ENCODE measurements around the gene ZNF516.

The ZNF516 gene

GRCh38 chr18:76435316-76435989 is 59.6 kb downstream of the ZNF516 start:
- DNase-seq = no peak

GRCh38 chr18:76434452-76434851 is 60.6 kb downstream of the ZNF516 start:
- DNase-seq = no peak

- DNase-seq = no peak
Observed at GRCh38 chr18:76433788-76434187, 61.3 kb downstream of the ZNF516 start.

GRCh38 chr18:76432970-76433767 is 61.9 kb downstream of the ZNF516 start:
- DNase-seq = no peak

- DNase-seq = no peak
Observed at GRCh38 chr18:76432274-76432755, 62.7 kb downstream of the ZNF516 start.

GRCh38 chr18:76431437-76432273 is 63.4 kb downstream of the ZNF516 start:
- no peak for DNase-seq

- no peak for DNase-seq
Observed at GRCh38 chr18:76430636-76431035, 64.4 kb downstream of the ZNF516 start.

GRCh38 chr18:76429262-76430126 is 65.5 kb downstream of the ZNF516 start:
- no peak for DNase-seq

- no peak for DNase-seq
Observed at GRCh38 chr18:76428396-76429261, 66.4 kb downstream of the ZNF516 start.

- DNase-seq = peak; percentile 22
Observed at GRCh38 chr18:76426737-76427305, 68.2 kb downstream of the ZNF516 start.

- DNase-seq = no peak
Observed at GRCh38 chr18:76425146-76426131, 69.6 kb downstream of the ZNF516 start.

- no peak for DNase-seq
Observed at GRCh38 chr18:76422838-76423237, 72.2 kb downstream of the ZNF516 start.

GRCh38 chr18:76422121-76422520 is 72.9 kb downstream of the ZNF516 start:
- no peak for DNase-seq

- no peak for DNase-seq
Observed at GRCh38 chr18:76421685-76422078, 73.4 kb downstream of the ZNF516 start.

- no peak for DNase-seq
Observed at GRCh38 chr18:76420898-76421684, 74.0 kb downstream of the ZNF516 start.

GRCh38 chr18:76419811-76420210 is 75.2 kb downstream of the ZNF516 start:
- DNase-seq = no peak

- no peak for DNase-seq
Observed at GRCh38 chr18:76416911-76417310, 78.1 kb downstream of the ZNF516 start.

- DNase-seq = no peak
Observed at GRCh38 chr18:76414936-76415621, 80.0 kb downstream of the ZNF516 start.
